ENCODE measurements around the gene POLR2B. TPM values are rescaled to one million over a fixed set of nuclear protein-coding genes. Genes with fewer than 3 reads are reported as not detected.

POLR2B gene
- total RNA-seq, 1 experiment from 2014 or later = 187 TPM

GRCh38 chr4:57068237-57068981 is 89.7 kb downstream of the POLR2B start:
- no peak for DNase-seq (ENCODE audit: low read depth in 1 of 2, low spot score in 2 of 2)
- no peak overlapping the region for H3K4me3 ChIP-seq
- peak overlapping the region; percentile 13; the same call in 1 of the 2 replicates for H3K27ac ChIP-seq
- H3K9me3 ChIP-seq (replicated peaks) = no peaks in the 10 kb centered on the region
- peaks cover 30% of the 10 kb centered on the region for H3K36me3 ChIP-seq
- peaks cover 84% of the 10 kb centered on the region for H3K4me1 ChIP-seq (replicated peaks)
- H3K27me3 ChIP-seq (replicated peaks) = no peaks in the 10 kb centered on the region

DNA sequence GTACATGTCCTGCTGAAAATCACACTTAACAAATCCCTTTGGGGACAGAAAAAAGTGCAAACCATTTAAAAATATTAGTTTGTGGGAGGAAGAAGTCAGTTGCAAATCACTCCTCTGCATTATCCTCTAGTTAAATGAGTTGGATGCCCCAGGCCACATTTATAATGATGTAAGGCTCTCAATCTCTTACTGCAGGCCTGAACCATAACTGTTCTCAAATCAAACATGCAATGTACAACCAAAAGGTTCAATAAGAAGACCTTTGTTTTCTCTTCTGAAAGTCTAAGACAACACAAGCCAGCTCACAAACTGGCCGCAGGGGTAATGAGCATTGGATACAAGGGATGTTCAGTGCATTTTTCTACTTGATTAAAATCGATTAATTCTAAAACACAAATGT is 91.8 kb downstream of the POLR2B start:
- no peaks in the 10 kb centered on the region for H3K9me3 ChIP-seq (replicated peaks)
- DNase-seq (ENCODE audit: low read depth in 1 of 2, low spot score in 2 of 2) = no peak
- H3K36me3 ChIP-seq = peaks cover 29% of the 10 kb centered on the region
- peaks cover 86% of the 10 kb centered on the region for H3K4me1 ChIP-seq (replicated peaks)
- H3K27ac ChIP-seq = no peak overlapping the region
- no peaks in the 10 kb centered on the region for H3K27me3 ChIP-seq (replicated peaks)
- no peak overlapping the region for H3K4me3 ChIP-seq

GRCh38 chr4:57071326-57071725 is 92.6 kb downstream of the POLR2B start:
- H3K27ac ChIP-seq = no peak overlapping the region
- no peak for DNase-seq (ENCODE audit: low read depth in 1 of 2, low spot score in 2 of 2)

DNA sequence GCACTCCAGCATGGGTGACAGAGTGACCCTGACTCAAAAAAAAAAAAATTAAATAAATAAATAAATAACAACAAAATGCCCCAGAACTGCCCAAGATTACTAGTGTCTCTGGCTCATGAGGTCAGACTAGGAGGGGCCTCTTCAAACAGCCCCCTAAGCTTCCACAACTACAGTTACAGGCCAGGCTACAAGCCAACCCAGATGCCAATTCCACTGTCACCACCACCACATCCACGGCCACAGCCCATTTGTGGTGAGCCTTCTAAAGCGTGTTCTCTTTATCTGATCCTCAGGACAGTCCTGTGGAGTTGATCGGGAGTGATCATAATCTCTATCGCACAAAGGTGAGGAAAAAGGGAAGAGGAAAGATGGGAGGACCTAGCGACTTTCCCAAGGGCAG is 94.9 kb downstream of the POLR2B start:
- Histone ChIP-seq H3K27me3 (replicated peaks) (no peaks in the 10 kb centered on the region), H3K27ac (peak overlapping the region; percentile 89), H3K9me3 (replicated peaks) (no peaks in the 10 kb centered on the region), H3K4me1 (replicated peaks) (peaks cover 92% of the 10 kb centered on the region), H3K36me3 (peaks cover 42% of the 10 kb centered on the region), H3K4me3 (no peak overlapping the region)
- no peak for DNase-seq (ENCODE audit: low read depth in 1 of 2, low spot score in 2 of 2)

More at GRCh38 chr4:57071326-57071725, 92.6 kb downstream of the POLR2B start:
- H3K4me3 ChIP-seq = no peak overlapping the region
- H3K4me1 ChIP-seq (replicated peaks) = peaks cover 86% of the 10 kb centered on the region
- no peaks in the 10 kb centered on the region for H3K9me3 ChIP-seq (replicated peaks)
- peaks cover 38% of the 10 kb centered on the region for H3K36me3 ChIP-seq
- no peaks in the 10 kb centered on the region for H3K27me3 ChIP-seq (replicated peaks)

- H3K27ac ChIP-seq = peak overlapping the region; percentile 89
- H3K9me3 ChIP-seq (replicated peaks) = no peaks in the 10 kb centered on the region
- DNase-seq (ENCODE audit: low read depth in 1 of 2, low spot score in 2 of 2) = peak; percentile 88 to 93
- peaks cover 92% of the 10 kb centered on the region for H3K4me1 ChIP-seq (replicated peaks)
- peaks cover 42% of the 10 kb centered on the region for H3K36me3 ChIP-seq
- no peaks in the 10 kb centered on the region for H3K27me3 ChIP-seq (replicated peaks)
- no peak overlapping the region for H3K4me3 ChIP-seq
Measured at GRCh38 chr4:57074744-57075143, 96.0 kb downstream of the POLR2B start.

DNA sequence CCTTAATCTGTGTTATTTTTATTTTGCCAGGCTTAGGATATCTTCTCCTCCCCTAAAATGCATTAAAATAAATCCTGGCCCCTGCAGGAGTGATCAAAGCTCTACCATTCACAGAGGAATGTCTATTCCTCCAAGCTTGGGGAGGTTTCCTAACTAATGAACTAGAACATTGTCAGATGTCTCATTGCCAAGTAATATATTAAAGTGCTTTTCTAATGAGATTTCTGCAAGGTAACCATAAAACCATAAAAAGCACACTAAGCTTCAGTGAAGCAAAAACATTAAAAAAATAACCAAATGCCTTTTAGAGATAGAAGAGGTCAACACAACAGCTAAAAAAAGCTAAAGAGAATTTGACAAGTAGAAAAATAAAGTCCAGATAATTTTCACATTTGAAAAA is 96.7 kb downstream of the POLR2B start:
- Histone ChIP-seq H3K27ac (peak overlapping the region; percentile 89), H3K27me3 (replicated peaks) (no peaks in the 10 kb centered on the region), H3K36me3 (peaks cover 45% of the 10 kb centered on the region), H3K9me3 (replicated peaks) (no peaks in the 10 kb centered on the region), H3K4me3 (no peak overlapping the region), H3K4me1 (replicated peaks) (peaks cover 93% of the 10 kb centered on the region)
- no peak for DNase-seq (ENCODE audit: low read depth in 1 of 2, low spot score in 2 of 2)

GRCh38 chr4:57076646-57077045 is 98.0 kb downstream of the POLR2B start:
- no peak for DNase-seq (ENCODE audit: low read depth in 1 of 2, low spot score in 2 of 2)
- Histone ChIP-seq H3K27ac (peak overlapping the region; percentile 89), H3K4me1 (replicated peaks) (peaks cover 90% of the 10 kb centered on the region)

GRCh38 chr4:57077550-57078343 is 99.1 kb downstream of the POLR2B start:
- H3K4me3 ChIP-seq = no peak overlapping the region
- peaks cover 97% of the 10 kb centered on the region for H3K4me1 ChIP-seq (replicated peaks)
- peak overlapping the region; percentile 89 for H3K27ac ChIP-seq
- peak; percentile 73 to 85 for DNase-seq (ENCODE audit: low read depth in 1 of 2, low spot score in 2 of 2)
- H3K9me3 ChIP-seq (replicated peaks) = no peaks in the 10 kb centered on the region
- no peaks in the 10 kb centered on the region for H3K27me3 ChIP-seq (replicated peaks)
- H3K36me3 ChIP-seq = peaks cover 36% of the 10 kb centered on the region

More at GRCh38 chr4:57076646-57077045, 98.0 kb downstream of the POLR2B start:
- Histone ChIP-seq H3K9me3 (replicated peaks) (no peaks in the 10 kb centered on the region), H3K4me3 (no peak overlapping the region), H3K36me3 (peaks cover 42% of the 10 kb centered on the region), H3K27me3 (replicated peaks) (no peaks in the 10 kb centered on the region)

DNA sequence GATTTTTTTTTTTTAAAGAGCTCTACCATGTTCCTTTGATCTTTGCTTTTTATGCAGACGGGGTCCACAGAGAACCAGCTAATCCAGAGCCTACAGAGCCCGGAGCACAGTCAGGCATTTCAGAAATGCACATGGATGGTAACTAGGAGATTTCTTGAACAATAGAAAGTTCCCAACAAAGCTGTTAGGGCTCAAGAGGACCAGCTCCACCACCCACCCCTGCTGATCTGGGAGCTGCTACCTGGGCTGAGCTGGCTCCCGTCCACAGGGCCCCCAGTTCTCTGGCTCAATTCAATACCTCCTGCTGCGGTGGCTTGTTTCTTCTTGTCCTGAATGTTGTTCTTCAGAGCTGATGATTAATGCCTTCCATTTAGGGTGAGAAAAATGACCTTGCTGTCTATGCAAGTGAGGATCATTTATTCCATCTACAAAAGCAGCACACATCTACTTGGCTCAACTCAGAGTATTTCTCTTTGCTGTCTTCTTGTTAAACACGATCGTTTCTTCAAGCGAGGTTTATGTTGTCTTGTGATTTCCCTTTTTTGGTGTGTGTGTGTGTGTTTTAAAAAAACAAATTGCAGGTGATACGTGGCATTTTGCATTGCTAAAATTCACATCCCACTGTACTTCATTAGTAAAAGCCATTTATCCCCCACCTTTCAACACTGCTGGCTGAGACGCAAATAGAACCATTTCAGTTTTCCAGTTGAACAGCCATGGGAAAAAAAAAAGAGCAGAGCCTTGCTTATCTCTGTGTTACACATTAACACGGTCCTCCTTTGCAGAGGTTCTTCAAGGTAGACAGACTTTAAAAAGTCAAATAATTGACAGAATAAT is 100.2 kb downstream of the POLR2B start:
- DNase-seq (ENCODE audit: low read depth in 1 of 2, low spot score in 2 of 2) = peak; percentile 69 to 73
- no peaks in the 10 kb centered on the region for H3K27me3 ChIP-seq (replicated peaks)
- H3K9me3 ChIP-seq (replicated peaks) = no peaks in the 10 kb centered on the region
- peaks cover 33% of the 10 kb centered on the region for H3K36me3 ChIP-seq
- no peak overlapping the region for H3K4me3 ChIP-seq
- H3K27ac ChIP-seq = peak overlapping the region; percentile 89
- peaks cover 97% of the 10 kb centered on the region for H3K4me1 ChIP-seq (replicated peaks)

Other genes starting within 250 kb of the POLR2B start
- not detected in 2 replicates for gene SPINK2, start 157.2 kb upstream of the POLR2B start, total RNA-seq (2014; rRNA removed; shearing (Covaris generic))
- gene REST, start 71.0 kb upstream of the POLR2B start, total RNA-seq (2014; rRNA removed; shearing (Covaris generic)) = 28.9 and 41.8 TPM in 2 replicates
- 11.6 and 13.1 TPM in 2 replicates for gene NOA1, start 1.3 kb upstream of the POLR2B start, total RNA-seq (2014; rRNA removed; shearing (Covaris generic))
- 1,151 and 1,739 TPM in 2 replicates for gene IGFBP7, start 131.5 kb downstream of the POLR2B start, total RNA-seq (2014; rRNA removed; shearing (Covaris generic))